ENCODE data around the gene SCARF2. TPM values are rescaled to one million over a fixed set of nuclear protein-coding genes. Genes with fewer than 3 reads are reported as not detected.

Gene SCARF2
- total and polyA plus RNA-seq, 4 donors, result 0.15 to 2.0 (median 1.7) TPM

- Histone ChIP-seq H3K4me3 (ENCODE audit: low read depth in 1 of 3, low read length in 3 of 3) (no peak overlapping the region), H3K27me3 (ENCODE audit: control insufficient read depth in 4 of 4, insufficient read depth in 4 of 4, low read length in 3 of 4) (peaks cover 0 to 6% (median 3%) of the 10 kb centered on the region in 4 donors), H3K27ac (ENCODE audit: low read depth in 1 of 2, low read length in 2 of 2) (no peak overlapping the region), H3K36me3 (ENCODE audit: control insufficient read depth in 4 of 4, insufficient read depth in 3 of 4, low read depth in 1 of 4, low read length in 3 of 4) (no peaks in the 10 kb centered on the region), H3K9ac (ENCODE audit: low read depth in 1 of 2, low read length in 2 of 2) (no peak overlapping the region), H3K4me1 (ENCODE audit: control insufficient read depth in 4 of 4, insufficient read depth in 4 of 4, low read length in 3 of 4) (peaks cover 9 to 47% (median 27%) of the 10 kb centered on the region in 4 donors), H3K9me3 (ENCODE audit: control insufficient read depth in 4 of 4, low read length in 3 of 4) (no peaks in the 10 kb centered on the region)
- DNase-seq (ENCODE audit: low spot score), result no peak
- TF ChIP-seq TAF1 (conservative IDR thresholded peaks at IDR 0.05), result no peak
- no peak for TF ChIP-seq RAD21 (IDR thresholded peaks at IDR 0.05)
- TF ChIP-seq CTCF (IDR thresholded peaks at IDR 0.05; ENCODE audit: low read depth, low read length, missing input control), result no peak
- no peak for TF ChIP-seq FOXA2 (IDR thresholded peaks at IDR 0.05)
- TF ChIP-seq RXRA (IDR thresholded peaks at IDR 0.05), result no peak
- TF ChIP-seq JUND (IDR thresholded peaks at IDR 0.05), result no peak
- TF ChIP-seq EGR1 (IDR thresholded peaks at IDR 0.05; ENCODE audit: low read depth in 2 of 2), result no peak
- TF ChIP-seq HNF4A (conservative IDR thresholded peaks at IDR 0.05), result no peak
- TF ChIP-seq NR2F2 (IDR thresholded peaks at IDR 0.05), result no peak
- no peak for TF ChIP-seq HNF4G (IDR thresholded peaks at IDR 0.05)
- no peak for TF ChIP-seq FOXA1 (IDR thresholded peaks at IDR 0.05)
- no peak for TF ChIP-seq YY1 (IDR thresholded peaks at IDR 0.05)
- TF ChIP-seq ZBTB33 (IDR thresholded peaks at IDR 0.05), result no peak
- TF ChIP-seq ATF3 (IDR thresholded peaks at IDR 0.05), result no peak
- no peak for TF ChIP-seq SP1 (IDR thresholded peaks at IDR 0.05)
- no peak for TF ChIP-seq REST (IDR thresholded peaks at IDR 0.05)
- no peak for TF ChIP-seq GABPA (IDR thresholded peaks at IDR 0.05 in 1 of 2, conservative IDR thresholded peaks at IDR 0.05 in 1 of 2)
- WGBS, result 75% methylated on average over 4 of the region's 4 CpGs
These were observed 3.9 kb downstream of the SCARF2 start for GRCh38 chr22:20433686-20434241.
